ENCODE results near the gene TLR4.
A peak's percentile ranks its signal among the peaks of the same experiment; 100 is the strongest.

TLR4 gene

GRCh38 chr9:117715411-117715989 lies 11.3 kb downstream of the TLR4 start:
- no peak for DNase-seq (ENCODE audit: low spot score)

- no peak for DNase-seq (ENCODE audit: low spot score)
These were observed 13.9 kb downstream of the TLR4 start for GRCh38 chr9:117718085-117718484.

GRCh38 chr9:117718701-117719100 lies 14.5 kb downstream of the TLR4 start:
- DNase-seq (ENCODE audit: low spot score) = no peak

GRCh38 chr9:117719161-117719920 lies 15.1 kb downstream of the TLR4 start:
- DNase-seq (ENCODE audit: low spot score) = no peak

DNA sequence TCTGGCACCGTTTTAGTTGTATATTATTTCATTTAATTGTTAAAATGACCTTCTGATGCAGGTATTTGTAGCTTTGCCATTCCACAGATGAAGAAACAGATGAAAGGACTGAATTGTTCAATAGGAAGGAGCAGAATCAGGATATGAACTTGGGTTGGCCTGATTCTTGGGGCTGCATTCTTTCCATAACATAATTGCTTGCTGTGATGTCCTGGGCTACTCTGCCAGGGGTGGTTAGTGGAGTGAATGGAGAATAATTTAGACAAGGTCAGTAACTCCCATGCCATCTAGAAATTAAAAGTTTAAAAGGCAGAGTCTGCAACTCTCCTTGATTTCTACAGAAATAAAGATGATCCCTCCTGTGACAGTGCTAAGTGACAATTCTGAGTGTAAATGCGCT lies 15.9 kb downstream of the TLR4 start:
- DNase-seq (ENCODE audit: low spot score) = no peak

DNA sequence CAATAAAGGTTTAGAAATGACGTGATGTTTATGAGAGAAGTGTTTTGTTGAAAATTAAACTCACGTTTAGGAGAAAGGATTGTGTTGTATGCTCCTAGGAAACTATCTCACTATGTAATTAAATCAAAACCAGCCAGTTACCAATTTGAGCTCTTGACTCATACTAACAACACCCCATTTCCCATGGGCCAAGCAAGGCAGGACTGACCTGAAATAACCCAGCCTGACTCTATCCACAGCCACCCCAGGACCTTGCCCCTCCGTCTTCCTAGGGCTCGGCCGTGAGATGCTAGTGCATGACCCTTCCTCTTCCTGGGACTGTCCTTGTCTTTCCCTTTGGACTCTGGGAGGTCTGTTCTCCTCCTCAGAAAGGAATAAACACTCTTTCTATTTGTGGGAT lies 16.4 kb downstream of the TLR4 start:
- no peak for DNase-seq (ENCODE audit: low spot score)

GRCh38 chr9:117720987-117721386 lies 16.8 kb downstream of the TLR4 start:
- no peak for DNase-seq (ENCODE audit: low spot score)

- DNase-seq (ENCODE audit: low spot score) = no peak
These were observed 18.0 kb downstream of the TLR4 start for GRCh38 chr9:117722108-117722761.

GRCh38 chr9:117723986-117724625 lies 19.9 kb downstream of the TLR4 start:
- DNase-seq (ENCODE audit: low spot score) = no peak

DNA sequence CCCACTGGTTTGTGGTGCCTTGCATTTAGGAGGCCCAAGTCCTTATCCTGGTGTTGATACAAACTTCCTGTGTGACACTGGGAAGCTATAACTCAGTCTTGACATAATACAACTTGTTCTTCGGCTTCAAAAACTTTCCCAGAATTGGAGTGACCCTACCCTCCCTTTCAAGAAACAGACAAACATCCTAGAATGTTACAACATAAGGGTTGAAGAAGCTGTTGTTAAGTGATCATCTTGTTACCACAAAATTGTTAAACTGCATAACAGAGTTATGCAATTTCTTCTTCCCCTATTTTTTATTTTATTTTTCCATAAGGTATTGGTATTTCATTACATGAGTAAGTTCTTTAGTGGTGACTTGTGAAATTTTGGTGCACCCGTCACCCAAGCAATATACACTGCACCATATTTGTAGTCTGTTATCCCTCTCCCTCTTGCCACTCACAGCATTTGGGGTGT lies 21.3 kb downstream of the TLR4 start:
- DNase-seq (ENCODE audit: low spot score) = no peak

DNA sequence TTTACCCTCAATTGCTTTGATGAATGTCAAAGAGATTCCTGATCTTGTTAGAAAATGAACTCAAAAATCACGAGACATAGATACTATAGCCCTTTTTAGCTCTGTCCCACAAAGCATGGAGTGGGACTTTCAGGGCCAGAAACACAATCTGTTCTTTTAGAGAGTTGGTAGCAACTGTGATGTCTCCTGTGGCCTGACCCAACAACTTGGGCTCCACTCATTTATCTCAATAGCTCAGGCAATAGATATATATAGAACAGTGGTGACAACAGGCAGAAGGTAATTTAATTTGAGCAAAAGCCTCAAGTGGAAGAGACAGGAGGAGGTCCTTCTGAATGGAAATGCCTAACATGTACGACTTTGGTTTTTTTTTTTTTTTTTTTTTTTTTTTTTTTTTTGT lies 25.2 kb downstream of the TLR4 start:
- no peak for DNase-seq (ENCODE audit: low spot score)

- DNase-seq (ENCODE audit: low spot score) = no peak
These were observed 28.3 kb downstream of the TLR4 start for GRCh38 chr9:117732494-117732893.

GRCh38 chr9:117733465-117733864 lies 29.3 kb downstream of the TLR4 start:
- no peak for DNase-seq (ENCODE audit: low spot score)

GRCh38 chr9:117734082-117734481 lies 29.9 kb downstream of the TLR4 start:
- no peak for DNase-seq (ENCODE audit: low spot score)

GRCh38 chr9:117734523-117735314 lies 30.5 kb downstream of the TLR4 start:
- peak; percentile 4 for DNase-seq (ENCODE audit: low spot score)

GRCh38 chr9:117737721-117738226 lies 33.6 kb downstream of the TLR4 start:
- no peak for DNase-seq (ENCODE audit: low spot score)

- no peak for DNase-seq (ENCODE audit: low spot score)
These were observed 35.0 kb downstream of the TLR4 start for GRCh38 chr9:117739206-117739605.

- no peak for DNase-seq (ENCODE audit: low spot score)
These were observed 35.6 kb downstream of the TLR4 start for GRCh38 chr9:117739624-117740347.

DNA sequence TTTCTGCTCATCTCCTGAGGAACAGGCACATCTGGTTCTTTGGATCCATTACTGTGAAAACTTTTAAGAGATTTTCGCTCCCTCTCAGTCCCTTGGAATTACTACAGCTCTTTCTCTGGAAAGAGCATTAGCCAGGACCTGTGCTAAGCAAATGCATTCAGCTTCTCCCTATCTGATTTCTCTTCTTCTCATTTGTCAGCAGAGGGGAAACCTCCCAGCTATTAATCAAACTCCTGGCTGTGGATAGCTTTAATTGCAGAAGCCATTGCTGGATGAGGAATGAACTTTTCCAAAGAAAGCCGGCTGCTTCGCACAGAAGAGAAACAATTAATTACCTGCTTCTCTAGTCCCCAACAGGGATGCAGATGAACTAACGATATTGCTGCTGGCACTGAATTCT lies 37.9 kb downstream of the TLR4 start:
- DNase-seq (ENCODE audit: low spot score) = no peak

- DNase-seq (ENCODE audit: low spot score) = no peak
These were observed 40.2 kb downstream of the TLR4 start for GRCh38 chr9:117744369-117744768.

DNA sequence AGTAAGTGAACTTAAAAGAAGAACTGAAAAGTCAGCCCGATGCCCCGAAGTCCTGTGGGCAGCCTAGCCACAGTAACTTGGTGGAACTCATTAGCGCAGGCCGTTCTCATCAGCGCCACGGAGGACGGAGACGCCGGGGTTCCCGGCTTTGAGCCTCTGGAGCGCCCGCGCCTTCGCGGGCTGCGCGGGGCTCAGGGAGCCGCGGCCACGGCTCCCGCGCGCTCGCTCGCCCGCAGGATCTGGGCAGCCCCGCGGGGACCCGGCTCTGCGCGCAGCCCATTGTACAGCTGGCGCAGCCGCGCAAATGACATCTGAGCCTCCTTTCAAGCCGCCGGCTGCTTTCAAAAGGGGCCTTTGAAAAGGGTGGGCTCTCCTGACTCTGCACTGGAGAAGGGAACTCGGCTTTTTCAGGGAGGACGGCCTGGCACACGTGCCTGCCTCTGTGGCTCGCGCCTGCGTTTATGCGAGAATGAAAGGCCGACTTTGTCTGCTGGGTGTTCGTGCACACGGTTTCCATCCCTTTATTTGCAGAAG lies 40.7 kb downstream of the TLR4 start:
- DNase-seq (ENCODE audit: low spot score) = peak; percentile 12
